Thoracic aorta (tissue), 2 donors: ENCODE data around the gene PRPF6. TPM values are rescaled to one million over a fixed set of nuclear protein-coding genes. Genes with fewer than 3 reads are reported as not detected.

ENCODE experiments used
- ATAC-seq: fragments of 150-250 bp; one replicate; pipeline ENCODE4 v1.8.0; 2017; ENCODE audit warnings: low read depth; ENCODE audit not compliant: insufficient number of reproducible peaks, low FRiP score
- DNase-seq: peaks from one replicate; pipeline ENCODE4 v3.0.0-alpha.2; 2020; ENCODE audit warnings: low spot score
- H3K27ac ChIP-seq, 2 donors: fragments of 200-600 bp; sonication (generic); 1 replicate in 1 of 2; 2 replicates in 1 of 2; pipeline ENCODE4 v1.5.1; 2016; ENCODE audit warnings: mild to moderate bottlenecking in 2 of 2, moderate library complexity in 2 of 2
- H3K27me3 ChIP-seq: fragments of 200-600 bp; sonication (generic); replicated peaks from 2 replicates; pipeline ENCODE4 v1.6.0; 2016; ENCODE audit warnings: mild to moderate bottlenecking; ENCODE audit not compliant: insufficient read depth
- H3K36me3 ChIP-seq: fragments of 200-600 bp; sonication (generic); one replicate; pipeline ENCODE4 v1.5.1; 2016
- H3K4me1 ChIP-seq, 2 donors: fragments of 200-600 bp; sonication (generic); 1 replicate in 1 of 2; 2 replicates in 1 of 2; pipeline versions ENCODE4 v1.5.1 to v1.6.0; 2016; ENCODE audit warnings: low read depth in 2 of 2, mild to moderate bottlenecking in 1 of 2; ENCODE audit not compliant: control insufficient read depth in 1 of 2
- H3K4me3 ChIP-seq: fragments of 200-600 bp; sonication (generic); 2 replicates; pipeline ENCODE4 v1.5.1; 2016; ENCODE audit warnings: mild to moderate bottlenecking
- H3K9me3 ChIP-seq: fragments of 200-600 bp; sonication (generic); 2 replicates; pipeline ENCODE4 v1.5.1; 2016
- CTCF ChIP-seq: fragments of 200-600 bp; sonication (generic); IDR thresholded peaks from one replicate; pipeline ENCODE4 v1.5.1; 2019; ENCODE audit warnings: antibody characterized with exemption
- total RNA-seq, 2 donors: library from RNA; depleted of rRNA; stranded (reverse); fragments of >200 nt; gene quantifications; one replicate each; pipeline versions ENCODE4 v1.1.0 to v1.2.3, GENCODE V29; 2016

The PRPF6 gene
- total RNA-seq, 2 donors from 2014 or later = 51.9 to 52.9 TPM

GRCh38 chr20:63944078-63944941 lies 36.6 kb upstream of the PRPF6 start:
- no peak for ATAC-seq
- Histone ChIP-seq H3K9me3 (no peaks in the 10 kb centered on the region), H3K27me3 (no peaks in the 10 kb centered on the region), H3K4me3 (no peak overlapping the region), H3K4me1 (peaks cover 11 to 21% of the 10 kb centered on the region in 2 donors), H3K27ac (no peak overlapping the region), H3K36me3 (peaks cover 46% of the 10 kb centered on the region)
- TF ChIP-seq CTCF = no peak
- no peak for DNase-seq

- peaks cover 43% of the 10 kb centered on the region for H3K36me3 ChIP-seq
- no peak overlapping the region for H3K27ac ChIP-seq
These were observed 35.8 kb upstream of the PRPF6 start for GRCh38 chr20:63945031-63945658.

GRCh38 chr20:63945921-63946920 lies 34.7 kb upstream of the PRPF6 start:
- no peaks in the 10 kb centered on the region for H3K9me3 ChIP-seq
- H3K4me1 ChIP-seq = peaks cover 24 to 40% of the 10 kb centered on the region in 2 donors
- DNase-seq = no peak
- H3K36me3 ChIP-seq = peaks cover 32% of the 10 kb centered on the region
- no peak overlapping the region for H3K27ac ChIP-seq
- no peaks in the 10 kb centered on the region for H3K27me3 ChIP-seq
- TF ChIP-seq CTCF = no peak
- H3K4me3 ChIP-seq = no peak overlapping the region
- ATAC-seq = no peak

More at GRCh38 chr20:63945031-63945658, 35.8 kb upstream of the PRPF6 start:
- DNase-seq = no peak
- no peak for ATAC-seq
- H3K27me3 ChIP-seq = no peaks in the 10 kb centered on the region
- H3K9me3 ChIP-seq = no peaks in the 10 kb centered on the region
- H3K4me1 ChIP-seq = peaks cover 17 to 30% of the 10 kb centered on the region in 2 donors
- TF ChIP-seq CTCF = no peak
- H3K4me3 ChIP-seq = no peak overlapping the region

GRCh38 chr20:63946986-63947637 lies 33.8 kb upstream of the PRPF6 start:
- H3K9me3 ChIP-seq = no peaks in the 10 kb centered on the region
- no peak overlapping the region for H3K27ac ChIP-seq
- H3K4me3 ChIP-seq = no peak overlapping the region
- ATAC-seq = no peak
- no peaks in the 10 kb centered on the region for H3K27me3 ChIP-seq
- H3K4me1 ChIP-seq = peaks cover 33 to 49% of the 10 kb centered on the region in 2 donors
- peaks cover 32% of the 10 kb centered on the region for H3K36me3 ChIP-seq
- no peak for TF ChIP-seq CTCF
- DNase-seq = no peak
